ENCODE data around the gene ABHD16A.

The ABHD16A gene

DNA sequence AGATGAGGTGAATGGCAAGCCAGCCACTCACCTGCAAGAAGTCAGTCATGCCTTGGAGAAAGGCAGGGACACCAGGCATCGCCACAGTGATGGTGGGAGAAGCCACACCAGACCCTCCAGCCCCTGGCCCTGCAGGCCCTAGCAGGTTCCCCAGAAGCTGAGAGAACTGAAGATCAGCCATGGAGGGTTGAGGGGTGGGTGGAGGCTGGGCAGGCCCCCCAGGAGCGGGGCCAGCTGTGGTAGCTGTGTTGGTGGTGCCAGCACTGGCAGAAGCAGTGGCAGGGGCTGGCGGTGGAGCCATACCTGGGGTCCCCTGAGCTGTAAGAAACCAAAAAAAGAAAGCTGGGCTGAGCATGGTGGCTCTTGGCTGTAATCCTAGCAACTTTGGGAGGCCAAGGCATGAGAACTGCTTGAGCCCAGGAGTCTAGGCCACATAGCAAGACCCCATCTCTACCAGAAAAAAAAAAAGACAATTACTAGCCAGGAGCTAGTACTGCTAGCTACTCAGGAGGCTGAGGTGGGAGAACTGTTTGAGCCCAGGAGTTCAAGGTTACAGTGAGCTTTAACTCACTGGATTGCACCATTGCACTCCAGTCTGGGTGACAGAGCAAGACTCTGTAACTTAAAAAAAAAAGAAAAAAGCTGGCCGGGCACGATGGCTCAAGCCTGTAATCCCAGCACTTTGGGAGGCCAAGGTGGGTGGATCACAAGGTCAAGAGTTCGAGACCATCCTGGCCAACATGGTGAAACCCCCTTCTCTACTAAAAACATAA, 60.1 kb downstream of the ABHD16A start:
- Histone ChIP-seq H3K36me3 (ENCODE audit: control insufficient read depth, insufficient read depth, low read length) (peaks cover 96% of the 10 kb centered on the region), H3K4me3 (ENCODE audit: extremely low read depth, insufficient read depth, low read length, poor library complexity, severe bottlenecking) (no peak overlapping the region), H3K27ac (ENCODE audit: low read depth, low read length, severe bottlenecking) (no peak overlapping the region), H3K4me1 (ENCODE audit: control insufficient read depth, insufficient read depth, low read length, poor library complexity, severe bottlenecking) (no peaks in the 10 kb centered on the region), H3K9me3 (ENCODE audit: control insufficient read depth, low read length) (no peaks in the 10 kb centered on the region)
- WGBS, 2 experiments (ENCODE audit: insufficient coverage in 2 of 2): 90 to 95% methylated on average over 3 to 5 of the region's 6 CpGs

DNA sequence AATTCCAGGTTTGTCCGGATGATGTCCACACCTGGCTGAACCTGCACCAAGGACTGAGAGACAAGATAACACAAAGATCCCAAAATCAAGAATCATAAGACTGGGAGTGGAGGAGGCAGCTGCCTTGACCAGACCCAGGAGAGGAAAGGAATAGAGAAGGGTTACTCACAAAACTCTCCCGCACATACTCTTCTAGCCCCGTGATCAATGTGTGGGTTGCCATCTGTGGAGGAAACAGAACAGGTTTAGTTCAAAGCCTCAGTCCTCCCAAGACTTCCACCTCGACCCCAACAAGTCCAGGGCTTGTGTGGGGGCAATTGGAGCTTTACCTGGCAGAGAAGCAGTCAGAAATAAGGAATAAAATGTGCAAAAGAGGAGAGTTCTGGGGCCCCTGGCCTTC, 61.8 kb downstream of the ABHD16A start:
- 80 to 100% methylated on average over 1 to 2 of the region's 4 CpGs for WGBS, 2 experiments (ENCODE audit: insufficient coverage in 2 of 2)
- Histone ChIP-seq H3K4me1 (ENCODE audit: control insufficient read depth, insufficient read depth, low read length, poor library complexity, severe bottlenecking) (no peaks in the 10 kb centered on the region), H3K27ac (ENCODE audit: low read depth, low read length, severe bottlenecking) (no peak overlapping the region), H3K4me3 (ENCODE audit: extremely low read depth, insufficient read depth, low read length, poor library complexity, severe bottlenecking) (no peak overlapping the region), H3K36me3 (ENCODE audit: control insufficient read depth, insufficient read depth, low read length) (peaks cover 97% of the 10 kb centered on the region), H3K9me3 (ENCODE audit: control insufficient read depth, low read length) (no peaks in the 10 kb centered on the region)

DNA sequence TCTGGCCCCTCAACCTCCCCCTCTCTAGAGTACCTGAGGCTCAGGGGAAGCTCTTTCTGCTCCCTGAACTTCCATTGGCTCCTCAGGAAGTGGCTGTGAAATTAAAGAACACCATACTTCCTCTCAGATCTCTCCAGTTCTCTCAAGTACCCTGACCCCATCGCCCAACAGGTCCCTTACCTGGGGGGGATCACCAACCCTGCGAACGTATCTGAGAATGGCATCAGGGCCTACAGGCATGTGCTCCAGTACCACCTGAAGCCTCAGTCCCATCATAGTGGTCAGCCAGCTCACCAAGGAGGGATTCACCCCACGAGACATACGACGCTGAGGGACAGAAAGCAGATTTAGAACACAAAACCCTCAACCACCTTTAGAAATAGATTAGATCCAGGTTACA, 62.5 kb downstream of the ABHD16A start:
- no peak overlapping the region for H3K4me3 ChIP-seq (ENCODE audit: extremely low read depth, insufficient read depth, low read length, poor library complexity, severe bottlenecking)
- no peaks in the 10 kb centered on the region for H3K4me1 ChIP-seq (ENCODE audit: control insufficient read depth, insufficient read depth, low read length, poor library complexity, severe bottlenecking)
- no peaks in the 10 kb centered on the region for H3K9me3 ChIP-seq (ENCODE audit: control insufficient read depth, low read length)
- no peak overlapping the region for H3K27ac ChIP-seq (ENCODE audit: low read depth, low read length, severe bottlenecking)
- WGBS, 2 experiments (ENCODE audit: insufficient coverage in 2 of 2): 96 to 98% methylated on average over 3 of the region's 6 CpGs
- peaks cover 97% of the 10 kb centered on the region for H3K36me3 ChIP-seq (ENCODE audit: control insufficient read depth, insufficient read depth, low read length)

DNA sequence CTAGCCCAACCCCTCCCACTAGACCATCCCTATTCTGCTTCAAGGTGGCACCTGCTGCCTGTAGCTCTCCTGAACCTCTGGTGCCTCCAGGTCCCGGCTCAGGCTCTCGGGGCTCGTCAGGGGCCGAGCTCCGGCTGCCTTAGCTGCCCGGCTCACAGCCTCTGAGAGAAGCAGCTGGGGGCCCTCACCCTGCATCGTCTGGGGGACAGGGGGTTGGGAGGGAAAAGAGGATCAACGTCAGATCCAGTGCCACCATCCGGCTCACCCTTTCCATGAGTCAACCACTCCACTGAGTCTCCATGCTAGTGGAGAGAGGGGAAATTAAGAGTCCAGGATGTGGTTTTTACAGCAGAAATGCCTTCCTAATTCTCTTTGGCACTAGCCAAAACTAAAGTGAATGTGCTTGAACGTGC, 63.7 kb downstream of the ABHD16A start:
- no peaks in the 10 kb centered on the region for H3K4me1 ChIP-seq (ENCODE audit: control insufficient read depth, insufficient read depth, low read length, poor library complexity, severe bottlenecking)
- H3K9me3 ChIP-seq (ENCODE audit: control insufficient read depth, low read length): no peaks in the 10 kb centered on the region
- peaks cover 97% of the 10 kb centered on the region for H3K36me3 ChIP-seq (ENCODE audit: control insufficient read depth, insufficient read depth, low read length)
- H3K4me3 ChIP-seq (ENCODE audit: extremely low read depth, insufficient read depth, low read length, poor library complexity, severe bottlenecking): no peak overlapping the region
- H3K27ac ChIP-seq (ENCODE audit: low read depth, low read length, severe bottlenecking): peak overlapping the region; percentile 2
- WGBS, 2 experiments (ENCODE audit: insufficient coverage in 2 of 2): 93 to 95% methylated on average over 7 of the region's 10 CpGs

DNA sequence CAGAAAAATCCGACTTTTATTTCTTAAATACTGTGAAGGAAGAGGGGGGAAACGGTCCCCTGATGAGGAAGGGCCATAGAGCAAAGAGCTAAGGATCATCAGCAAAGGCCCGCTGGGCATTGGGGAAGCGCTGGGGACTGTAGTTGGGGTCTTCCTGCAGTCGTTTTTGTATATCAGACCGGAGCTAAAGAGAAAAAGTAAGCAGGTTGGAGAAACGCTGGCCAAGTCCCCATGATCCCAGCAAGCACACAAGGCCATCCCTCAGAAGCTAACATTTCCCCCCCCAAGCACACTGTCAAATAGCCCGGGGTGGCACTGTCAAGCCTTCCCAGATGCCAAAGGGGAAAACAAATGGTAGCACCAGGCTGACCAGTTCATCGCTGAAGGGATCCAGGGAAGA, 64.1 kb downstream of the ABHD16A start:
- no peak overlapping the region for H3K27ac ChIP-seq (ENCODE audit: low read depth, low read length, severe bottlenecking)
- H3K36me3 ChIP-seq (ENCODE audit: control insufficient read depth, insufficient read depth, low read length): peaks cover 97% of the 10 kb centered on the region
- H3K9me3 ChIP-seq (ENCODE audit: control insufficient read depth, low read length): no peaks in the 10 kb centered on the region
- H3K4me1 ChIP-seq (ENCODE audit: control insufficient read depth, insufficient read depth, low read length, poor library complexity, severe bottlenecking): no peaks in the 10 kb centered on the region
- WGBS, 2 experiments (ENCODE audit: insufficient coverage in 2 of 2): 93 to 97% methylated on average over 7 to 8 of the region's 9 CpGs
- no peak overlapping the region for H3K4me3 ChIP-seq (ENCODE audit: extremely low read depth, insufficient read depth, low read length, poor library complexity, severe bottlenecking)

All from mesodermal cell (in vitro differentiated cells).